NCI-H345 treated with DMSO at 0.1 percent for 48 hours (cell line): ENCODE measurements around the gene SHISA5.
"Not testable (repeated sequence)": the region's sequence is repeated elsewhere in the genome, so short reads cannot be mapped to it uniquely, and the experiment has no call there.

Source experiments
- DNase-seq: peaks from one replicate; lab custom pipeline; 2025; ENCODE audit not compliant: unreplicated experiment; lab: John Stamatoyannopoulos, UW

Gene SHISA5

GRCh38 chr3:48461767-48462166, 42.2 kb downstream of the SHISA5 start:
- DNase-seq, result not testable (repeated sequence)

GRCh38 chr3:48460517-48460902, 43.5 kb downstream of the SHISA5 start:
- DNase-seq, result no peak

GRCh38 chr3:48459773-48460516, 44.0 kb downstream of the SHISA5 start:
- no peak for DNase-seq

DNA sequence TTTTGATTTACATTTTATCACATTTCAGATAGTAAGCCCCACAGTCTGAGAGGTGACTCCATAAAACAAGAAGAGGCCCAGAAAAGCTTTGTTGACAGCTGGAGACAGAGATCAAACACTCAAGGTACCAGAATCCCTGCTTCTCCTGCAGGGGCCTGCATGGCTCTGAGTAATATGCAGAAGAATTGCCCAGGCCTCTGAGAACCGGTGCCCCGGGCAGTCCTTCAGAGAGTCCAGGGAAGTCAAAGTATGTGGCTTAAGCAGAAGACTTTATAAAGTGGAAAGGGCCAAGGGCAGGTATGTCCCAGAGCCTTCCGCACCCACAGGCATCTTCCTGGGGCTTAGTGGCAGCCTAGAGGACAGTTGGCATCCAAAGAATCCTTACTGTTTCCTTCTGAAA, 44.6 kb downstream of the SHISA5 start:
- no peak for DNase-seq

- DNase-seq, result no peak
Measured at GRCh38 chr3:48456456-48456855, 47.5 kb downstream of the SHISA5 start.

- DNase-seq, result no peak
Measured at GRCh38 chr3:48451270-48451669, 52.7 kb downstream of the SHISA5 start.

DNA sequence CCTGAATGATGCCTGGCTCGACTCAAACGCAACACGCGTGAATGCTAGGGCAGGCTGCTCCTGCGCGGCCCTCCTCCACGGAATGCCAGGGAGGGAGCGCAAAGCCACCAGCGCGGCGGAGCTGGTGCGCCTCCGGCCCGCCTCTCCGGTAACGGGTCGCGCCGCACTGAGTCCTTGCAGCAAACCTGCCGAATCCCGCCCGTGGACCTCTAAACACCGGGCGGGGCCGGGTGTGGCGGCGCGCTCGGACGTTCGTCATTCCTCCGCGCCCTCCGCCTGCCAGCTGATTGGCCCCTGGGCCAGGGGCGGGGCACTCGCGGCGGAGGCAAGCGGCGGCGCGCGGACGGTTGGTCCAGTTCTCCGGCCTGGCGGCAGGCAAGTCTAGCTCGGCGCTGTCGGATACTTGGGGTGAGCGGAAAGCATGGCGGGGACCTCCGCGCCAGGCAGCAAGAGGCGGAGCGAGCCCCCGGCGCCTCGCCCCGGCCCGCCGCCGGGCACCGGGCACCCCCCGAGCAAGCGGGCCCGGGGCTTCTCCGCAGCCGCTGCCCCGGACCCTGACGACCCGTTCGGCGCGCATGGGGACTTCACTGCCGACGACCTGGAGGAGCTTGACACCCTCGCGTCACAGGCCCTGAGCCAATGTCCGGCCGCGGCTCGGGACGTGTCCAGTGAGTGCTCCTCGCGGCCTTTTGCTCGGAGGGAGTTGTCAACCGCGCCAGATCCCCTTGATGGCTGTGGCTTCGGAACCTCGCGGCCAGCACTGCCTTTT, 57.4 kb downstream of the SHISA5 start, which contains the start of gene ATRIP:
Gene ATRIP, plus strand, starts transcription at position 313 of the 769 bp plus-strand sequence. Its CDS starts 109 bp downstream, at position 422.
- DNase-seq, result peak; percentile 48

- DNase-seq, result no peak
Measured at GRCh38 chr3:48446043-48446424, 57.9 kb downstream of the SHISA5 start.

DNA sequence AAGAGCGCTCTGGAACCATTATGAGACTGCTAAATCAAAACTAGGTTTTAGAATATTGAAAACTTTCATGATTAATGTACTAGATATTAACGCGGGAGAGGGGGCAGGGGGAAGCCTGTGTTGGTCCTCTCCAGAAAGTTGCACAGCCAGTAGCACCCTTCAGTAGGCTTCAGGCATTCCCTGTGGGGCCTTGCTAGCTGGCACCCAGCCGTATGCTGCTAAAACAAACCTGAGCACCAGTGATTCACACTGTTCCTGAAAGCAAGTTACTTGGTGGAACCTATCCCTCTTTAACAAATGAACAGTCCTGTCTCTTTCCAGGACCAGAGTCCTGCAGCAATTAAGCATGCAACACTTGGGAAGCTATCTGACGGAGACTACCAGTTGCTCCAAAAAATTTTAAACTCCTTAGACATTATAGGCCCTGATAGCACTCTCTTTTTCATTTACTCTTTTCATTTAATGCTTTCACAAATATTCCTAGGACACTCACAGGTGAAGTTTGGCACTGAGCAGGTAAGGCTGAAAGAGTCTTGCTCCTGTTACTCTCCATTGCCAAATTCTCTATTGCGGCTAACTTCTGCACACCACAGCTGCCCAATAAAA, 58.6 kb downstream of the SHISA5 start:
- no peak for DNase-seq

DNA sequence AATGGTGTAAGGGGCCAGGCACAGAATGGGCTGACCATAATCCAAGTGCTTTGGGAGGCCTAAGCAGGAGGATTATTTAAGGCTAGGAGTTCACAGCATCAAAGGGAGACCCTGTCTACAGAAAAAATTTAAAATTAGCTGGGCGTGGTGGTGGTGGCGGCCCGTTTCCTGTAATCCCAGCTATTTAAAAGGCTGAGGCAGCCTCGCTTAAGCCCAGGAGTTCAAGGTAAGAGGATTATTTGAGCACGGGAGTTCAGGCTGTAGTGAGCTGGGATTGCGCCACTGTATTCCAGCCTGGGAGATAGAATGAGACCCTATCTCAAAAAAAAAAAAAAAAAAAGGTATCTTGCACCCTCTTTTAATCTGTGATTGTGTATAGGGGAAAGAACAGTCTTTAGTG, 62.0 kb downstream of the SHISA5 start:
- no peak for DNase-seq

GRCh38 chr3:48440590-48440958, 63.4 kb downstream of the SHISA5 start:
- no peak for DNase-seq

- DNase-seq, result peak; percentile 87
Measured at GRCh38 chr3:48439820-48440589, 64.0 kb downstream of the SHISA5 start, which contains the start of the genes CCDC51 and TMA7. CCDC51 (minus strand) TSS chr3:48440119; CDS start chr3:48435128, 4,991 bp downstream. TMA7 (plus strand) TSS chr3:48440257; CDS start chr3:48440297, 40 bp downstream.

GRCh38 chr3:48437812-48438211, 66.2 kb downstream of the SHISA5 start:
- no peak for DNase-seq

GRCh38 chr3:48436855-48437254, 67.1 kb downstream of the SHISA5 start:
- DNase-seq, result no peak

DNA sequence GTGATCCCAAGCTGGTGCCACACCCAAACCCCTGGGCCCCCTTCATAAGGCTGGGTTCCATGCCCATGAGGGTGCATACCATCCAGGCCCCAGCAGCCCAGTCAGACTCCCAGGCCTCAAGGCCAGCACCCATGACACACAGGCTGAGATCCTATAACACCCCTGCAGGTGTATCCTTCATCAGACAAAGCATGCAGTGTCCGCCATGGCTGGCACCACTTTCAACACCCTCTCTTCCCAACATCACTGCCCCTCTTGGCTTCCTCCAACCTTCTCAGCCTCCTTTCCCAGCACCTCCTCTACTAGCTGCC, 67.5 kb downstream of the SHISA5 start:
- no peak for DNase-seq

- peak; percentile 60 for DNase-seq
Measured at GRCh38 chr3:48435774-48436476, 68.0 kb downstream of the SHISA5 start.

GRCh38 chr3:48435223-48435595, 68.8 kb downstream of the SHISA5 start:
- no peak for DNase-seq

GRCh38 chr3:48434591-48435222, 69.3 kb downstream of the SHISA5 start:
- DNase-seq, result no peak

GRCh38 chr3:48433472-48434118, 70.4 kb downstream of the SHISA5 start:
- no peak for DNase-seq
